Peyer's patch (tissue), 4 donors: ENCODE measurements around the gene FMNL2.

ENCODE experiments used
- POLR2A ChIP-seq, 2 donors: fragments of 450-650 bp; IDR thresholded peaks; one replicate each; pipeline ENCODE4 v1.5.1; 2017; ENCODE audit warnings: antibody characterized with exemption in 2 of 2, mild to moderate bottlenecking in 2 of 2, moderate library complexity in 2 of 2
- TF ChIP-seq, protein P1 (sequence below), 6 experiments: fragments of 450-650 bp in 4 of 6; fragments of 200-600 bp in 2 of 6; sonication (generic) in 1 of 6; IDR thresholded peaks; one replicate each; pipeline ENCODE4 v1.5.1; 2017 to 2019; ENCODE audit warnings: antibody characterized with exemption in 6 of 6, mild to moderate bottlenecking in 3 of 6, moderate library complexity in 1 of 6

DNA sequence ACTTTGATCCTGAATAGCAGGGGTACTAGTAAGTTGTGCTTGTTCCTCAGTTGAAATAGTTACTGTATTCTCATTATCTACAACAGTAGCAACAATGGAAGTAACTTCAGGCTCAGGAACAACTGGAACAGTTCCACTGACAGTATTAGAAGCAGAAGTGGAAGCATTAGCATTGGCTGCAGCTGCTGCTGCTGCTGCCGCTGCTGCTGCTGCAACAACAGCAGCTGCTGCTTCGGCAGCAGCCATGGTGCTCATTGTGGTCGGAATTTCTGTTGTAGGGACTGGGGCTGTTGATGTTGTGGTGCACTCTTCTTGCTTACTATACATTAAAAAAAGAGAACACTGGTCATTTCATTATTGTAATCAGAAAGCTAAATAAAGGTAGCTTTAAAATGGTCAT is 341.5 kb downstream of the FMNL2 start:
- no peak for TF ChIP-seq POLR2A (IDR thresholded peaks at IDR 0.05)
- TF ChIP-seq, protein P1, sequence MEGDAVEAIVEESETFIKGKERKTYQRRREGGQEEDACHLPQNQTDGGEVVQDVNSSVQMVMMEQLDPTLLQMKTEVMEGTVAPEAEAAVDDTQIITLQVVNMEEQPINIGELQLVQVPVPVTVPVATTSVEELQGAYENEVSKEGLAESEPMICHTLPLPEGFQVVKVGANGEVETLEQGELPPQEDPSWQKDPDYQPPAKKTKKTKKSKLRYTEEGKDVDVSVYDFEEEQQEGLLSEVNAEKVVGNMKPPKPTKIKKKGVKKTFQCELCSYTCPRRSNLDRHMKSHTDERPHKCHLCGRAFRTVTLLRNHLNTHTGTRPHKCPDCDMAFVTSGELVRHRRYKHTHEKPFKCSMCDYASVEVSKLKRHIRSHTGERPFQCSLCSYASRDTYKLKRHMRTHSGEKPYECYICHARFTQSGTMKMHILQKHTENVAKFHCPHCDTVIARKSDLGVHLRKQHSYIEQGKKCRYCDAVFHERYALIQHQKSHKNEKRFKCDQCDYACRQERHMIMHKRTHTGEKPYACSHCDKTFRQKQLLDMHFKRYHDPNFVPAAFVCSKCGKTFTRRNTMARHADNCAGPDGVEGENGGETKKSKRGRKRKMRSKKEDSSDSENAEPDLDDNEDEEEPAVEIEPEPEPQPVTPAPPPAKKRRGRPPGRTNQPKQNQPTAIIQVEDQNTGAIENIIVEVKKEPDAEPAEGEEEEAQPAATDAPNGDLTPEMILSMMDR (IDR thresholded peaks at IDR 0.05) = no peak
